ENCODE results near the gene HOXD11. TPM values are rescaled to one million over a fixed set of nuclear protein-coding genes. Genes with fewer than 3 reads are reported as not detected.
A peak's percentile ranks its signal among the peaks of the same experiment; 100 is the strongest.

Gene HOXD11
- total and polyA plus RNA-seq, 2 donors (not counting 3 experiments of a cell fraction or from before 2014, with no cell fraction given) = not detected

DNA sequence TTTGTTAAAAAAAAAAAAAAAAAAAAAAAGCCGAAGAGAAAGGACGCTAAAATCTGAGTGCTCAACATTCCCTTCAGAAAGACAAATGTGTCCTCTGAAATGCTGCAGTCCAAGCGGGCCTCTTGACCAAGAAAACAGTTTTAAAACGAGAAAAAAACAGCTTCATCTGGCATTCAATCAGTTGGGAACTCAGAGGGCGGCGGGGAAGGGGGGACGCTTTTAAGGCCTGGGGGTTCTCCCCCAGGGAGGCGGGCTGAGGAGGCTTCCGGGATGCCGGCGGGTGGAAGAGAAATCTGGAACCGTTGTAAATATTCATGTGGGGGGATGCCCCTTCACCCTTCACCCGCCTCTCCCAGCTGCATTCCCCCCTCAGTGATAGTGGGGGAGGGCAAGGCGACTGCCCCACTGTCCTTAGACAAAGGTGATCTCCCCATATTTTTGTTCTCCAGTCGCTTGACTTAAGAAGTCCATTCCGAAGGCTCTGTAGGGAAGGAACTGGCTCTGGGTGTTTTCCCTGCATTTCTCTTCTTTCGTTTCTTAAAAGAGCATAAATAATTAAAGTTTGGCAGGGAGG lies 3.3 kb upstream of the HOXD11 start:
- Histone ChIP-seq H3K27ac (ENCODE audit: insufficient read depth, low read depth, low read length) (no peak overlapping the region), H4K20me1 (replicated peaks; ENCODE audit: control insufficient read depth, extremely low read depth, insufficient read depth, low read length) (no peaks in the 10 kb centered on the region), H3K4me2 (ENCODE audit: insufficient read depth, low read length) (no peak overlapping the region), H3K36me3 (ENCODE audit: control insufficient read depth in 2 of 2, extremely low read depth in 1 of 2, insufficient read depth in 2 of 2, low read length in 2 of 2) (no peaks in the 10 kb centered on the region), H2AFZ (ENCODE audit: low read depth, low read length) (no peak overlapping the region), H3K9ac (replicated peaks; ENCODE audit: extremely low read depth, insufficient read depth, low read length) (no peak overlapping the region), H3K9me1 (replicated peaks; ENCODE audit: control insufficient read depth, extremely low read depth, insufficient read depth, low read length) (no peaks in the 10 kb centered on the region), H3K4me3 (replicated peaks in 1 of 3; ENCODE audit: insufficient read depth in 1 of 3, low read depth in 1 of 3, low read length in 3 of 3) (no peak overlapping the region), H3K9me3 (replicated peaks; ENCODE audit: control insufficient read depth, insufficient read depth, low read length) (no peaks in the 10 kb centered on the region), H3K4me1 (ENCODE audit: control insufficient read depth, extremely low read depth, insufficient read depth, low read length) (no peaks in the 10 kb centered on the region), H3K27me3 (ENCODE audit: control insufficient read depth in 2 of 2, insufficient read depth in 2 of 2, low read length in 2 of 2) (peaks cover 84 to 96% of the 10 kb centered on the region in 2 experiments), H3K79me2 (ENCODE audit: control insufficient read depth, insufficient read depth, low read length) (no peaks in the 10 kb centered on the region)
- CTCF ChIA-PET = interaction anchor here (0.5 to 2.4 kb wide), 11 partner anchors 7 to 1404 kb away, joined by 3 to 13 read pairs (median 4); no protein-coding TSS in a partner anchor
- dilution Hi-C loops (cut with MboI; ENCODE audit: extremely low pct_ligation_motif_present, low sequenced_read_pairs) (no loop called here), intact Hi-C loops (cut with micrococcal nuclease) (no loop called here)
- POLR2A ChIA-PET = no interaction called here
- FAIRE-seq (no peak), DNase-seq (ENCODE audit: low read depth, low spot score) (no peak)
- no TSS peak for BruUV-seq (replicated peaks)
- TF ChIP-seq EZH2 (IDR thresholded peaks at IDR 0.05; ENCODE audit: borderline replicate concordance, low read depth, low read length, severe bottlenecking) = peak; percentile 29
- TF ChIP-seq, protein P1, sequence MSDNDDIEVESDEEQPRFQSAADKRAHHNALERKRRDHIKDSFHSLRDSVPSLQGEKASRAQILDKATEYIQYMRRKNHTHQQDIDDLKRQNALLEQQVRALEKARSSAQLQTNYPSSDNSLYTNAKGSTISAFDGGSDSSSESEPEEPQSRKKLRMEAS (IDR thresholded peaks at IDR 0.05; ENCODE audit: insufficient read depth, insufficient read length) = no peak

DNA sequence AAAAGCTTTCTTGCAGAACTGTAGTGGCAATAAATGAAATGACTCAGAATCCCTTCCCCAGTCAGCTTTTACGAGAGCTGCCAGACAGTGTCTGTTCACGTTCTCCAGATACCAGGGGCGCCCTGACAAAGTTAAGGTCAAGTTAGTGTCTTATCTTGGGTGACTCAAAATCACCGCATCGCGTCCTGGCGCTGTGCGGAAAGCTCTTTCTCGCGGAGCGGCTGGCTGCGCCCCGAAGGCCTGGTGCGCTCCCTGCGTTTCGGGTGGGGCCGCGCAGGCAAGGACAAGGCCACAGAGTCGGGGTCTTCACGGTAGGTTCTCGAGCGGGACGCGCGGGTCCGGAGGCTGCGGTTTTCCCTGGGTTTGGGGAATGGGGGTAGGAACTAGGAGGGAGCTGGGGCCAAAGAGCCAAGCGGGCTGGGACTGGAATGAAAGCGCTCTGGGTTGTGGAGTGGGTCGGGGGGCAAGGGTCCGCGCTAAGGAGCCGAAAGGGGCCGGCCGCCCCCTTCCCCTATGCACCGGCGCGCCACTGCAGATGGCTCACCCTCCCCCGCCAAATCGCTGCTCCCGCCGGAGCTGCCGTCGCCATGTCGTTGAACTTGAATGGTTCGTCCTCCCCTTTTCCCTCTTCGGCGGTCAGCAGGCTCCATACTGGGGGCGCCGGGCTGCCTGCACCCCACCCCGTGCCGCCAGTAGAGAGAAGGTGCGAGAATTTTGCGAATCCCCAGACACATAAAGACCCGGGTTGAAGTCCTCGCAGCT lies 2.6 kb upstream of the HOXD11 start:
- no peaks in the 10 kb centered on the region for H3K79me2 ChIP-seq (ENCODE audit: control insufficient read depth, insufficient read depth, low read length)
- FAIRE-seq (no peak), DNase-seq (ENCODE audit: low read depth, low spot score) (no peak)
- H3K4me3 ChIP-seq (replicated peaks in 1 of 3; ENCODE audit: insufficient read depth in 1 of 3, low read depth in 1 of 3, low read length in 3 of 3) = no peak overlapping the region
- dilution Hi-C loops (cut with MboI; ENCODE audit: extremely low pct_ligation_motif_present, low sequenced_read_pairs) (no loop called here), intact Hi-C loops (cut with micrococcal nuclease) (no loop called here)
- no peak for TF ChIP-seq FOS (IDR thresholded peaks at IDR 0.05; ENCODE audit: borderline replicate concordance, insufficient read depth, low read length)
- TF ChIP-seq EZH2 (IDR thresholded peaks at IDR 0.05; ENCODE audit: borderline replicate concordance, low read depth, low read length, severe bottlenecking) = peak; percentile 77
- no peaks in the 10 kb centered on the region for H3K9me1 ChIP-seq (replicated peaks; ENCODE audit: control insufficient read depth, extremely low read depth, insufficient read depth, low read length)
- no peak overlapping the region for H3K27ac ChIP-seq (ENCODE audit: insufficient read depth, low read depth, low read length)
- no peaks in the 10 kb centered on the region for H4K20me1 ChIP-seq (replicated peaks; ENCODE audit: control insufficient read depth, extremely low read depth, insufficient read depth, low read length)
- no peak overlapping the region for H3K4me2 ChIP-seq (ENCODE audit: insufficient read depth, low read length)
- CTCF ChIA-PET = interaction anchor here (0.5 to 1.6 kb wide), 9 partner anchors 9 to 853 kb away, joined by 3 to 6 read pairs (median 4); no protein-coding TSS in a partner anchor
- no peaks in the 10 kb centered on the region for H3K9me3 ChIP-seq (replicated peaks; ENCODE audit: control insufficient read depth, insufficient read depth, low read length)
- POLR2A ChIA-PET = no interaction called here
- no TSS peak for BruUV-seq (replicated peaks)
- no peaks in the 10 kb centered on the region for H3K36me3 ChIP-seq (ENCODE audit: control insufficient read depth in 2 of 2, extremely low read depth in 1 of 2, insufficient read depth in 2 of 2, low read length in 2 of 2)
- no peaks in the 10 kb centered on the region for H3K4me1 ChIP-seq (ENCODE audit: control insufficient read depth, extremely low read depth, insufficient read depth, low read length)
- H3K9ac ChIP-seq (replicated peaks; ENCODE audit: extremely low read depth, insufficient read depth, low read length) = no peak overlapping the region
- no peak overlapping the region for H2AFZ ChIP-seq (ENCODE audit: low read depth, low read length)
- H3K27me3 ChIP-seq (ENCODE audit: control insufficient read depth in 2 of 2, insufficient read depth in 2 of 2, low read length in 2 of 2) = peaks cover 84 to 96% of the 10 kb centered on the region in 2 experiments

Data from endothelial cell of umbilical vein (primary cell).